NB4 (cell line): Measurements from ENCODE around the gene FOXF1.

Experiments
- POLR2A ChIP-seq: IDR thresholded peaks from 2 replicates; pipeline ENCODE4 v1.6.1; 2011; ENCODE audit warnings: mild to moderate bottlenecking; ENCODE audit not compliant: insufficient read length; ENCODE audit errors: extremely low read depth
- TF ChIP-seq, protein P1 (sequence below): IDR thresholded peaks from one replicate; pipeline ENCODE4 v1.5.1; 2012; ENCODE audit warnings: low read depth, low read length

DNA sequence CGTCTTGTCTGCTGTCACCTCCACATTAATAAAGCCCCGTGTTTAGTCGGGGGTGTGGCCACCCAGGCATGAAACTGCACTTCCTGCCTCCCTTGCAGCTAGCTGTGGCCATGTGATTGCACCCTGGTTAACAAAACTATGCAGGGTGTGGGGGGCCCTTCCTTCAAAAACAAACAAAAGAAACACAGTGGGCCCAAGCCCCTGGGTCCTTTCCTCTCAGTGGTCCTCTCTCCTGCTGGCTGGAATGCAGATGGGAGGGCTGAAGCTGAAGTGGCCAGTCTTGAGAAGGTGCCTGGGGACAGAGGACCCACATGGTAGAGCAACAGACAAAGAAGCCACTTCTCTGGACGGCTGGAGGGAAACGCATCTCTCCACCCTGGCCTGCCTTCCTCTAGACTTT, 38.0 kb upstream of the FOXF1 start:
- TF ChIP-seq POLR2A = no peak
- TF ChIP-seq, protein P1, sequence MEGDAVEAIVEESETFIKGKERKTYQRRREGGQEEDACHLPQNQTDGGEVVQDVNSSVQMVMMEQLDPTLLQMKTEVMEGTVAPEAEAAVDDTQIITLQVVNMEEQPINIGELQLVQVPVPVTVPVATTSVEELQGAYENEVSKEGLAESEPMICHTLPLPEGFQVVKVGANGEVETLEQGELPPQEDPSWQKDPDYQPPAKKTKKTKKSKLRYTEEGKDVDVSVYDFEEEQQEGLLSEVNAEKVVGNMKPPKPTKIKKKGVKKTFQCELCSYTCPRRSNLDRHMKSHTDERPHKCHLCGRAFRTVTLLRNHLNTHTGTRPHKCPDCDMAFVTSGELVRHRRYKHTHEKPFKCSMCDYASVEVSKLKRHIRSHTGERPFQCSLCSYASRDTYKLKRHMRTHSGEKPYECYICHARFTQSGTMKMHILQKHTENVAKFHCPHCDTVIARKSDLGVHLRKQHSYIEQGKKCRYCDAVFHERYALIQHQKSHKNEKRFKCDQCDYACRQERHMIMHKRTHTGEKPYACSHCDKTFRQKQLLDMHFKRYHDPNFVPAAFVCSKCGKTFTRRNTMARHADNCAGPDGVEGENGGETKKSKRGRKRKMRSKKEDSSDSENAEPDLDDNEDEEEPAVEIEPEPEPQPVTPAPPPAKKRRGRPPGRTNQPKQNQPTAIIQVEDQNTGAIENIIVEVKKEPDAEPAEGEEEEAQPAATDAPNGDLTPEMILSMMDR = no peak
